WTC11 (cell line): ENCODE results near the gene ZFHX3.

Experiments
- ATF3 ChIP-seq: sonication (generic); formaldehyde crosslinking; conservative IDR thresholded peaks from 2 replicates; pipeline ENCODE4 v1.8.1; 2022; ENCODE audit warnings: mild to moderate bottlenecking, missing genetic modification reagents
- CBFB ChIP-seq: sonication (generic); formaldehyde crosslinking; IDR thresholded peaks from 2 replicates; pipeline ENCODE4 v1.8.1; 2022; ENCODE audit warnings: mild to moderate bottlenecking, low read depth, missing genetic modification reagents
- CTCF ChIP-seq: fragments of 200-600 bp; IDR thresholded peaks from 2 replicates; pipeline ENCODE4 v1.8.0; 2022; ENCODE audit warnings: antibody characterized with exemption
- ESRRA ChIP-seq: sonication (generic); formaldehyde crosslinking; IDR thresholded peaks from 2 replicates; pipeline ENCODE4 v1.8.1; 2022; ENCODE audit warnings: mild to moderate bottlenecking, missing genetic modification reagents, borderline replicate concordance
- ETV6 ChIP-seq: sonication (generic); formaldehyde crosslinking; IDR thresholded peaks from 2 replicates; pipeline ENCODE4 v1.8.1; 2022; ENCODE audit warnings: mild to moderate bottlenecking, missing genetic modification reagents
- JUN ChIP-seq: sonication (generic); formaldehyde crosslinking; IDR thresholded peaks from 2 replicates; pipeline ENCODE4 v1.8.0; 2023; ENCODE audit warnings: mild to moderate bottlenecking, missing genetic modification reagents
- MAX ChIP-seq: sonication (generic); formaldehyde crosslinking; IDR thresholded peaks from 2 replicates; pipeline ENCODE4 v1.8.0; 2022; ENCODE audit warnings: mild to moderate bottlenecking, missing genetic modification reagents
- NR2C2 ChIP-seq: sonication (generic); formaldehyde crosslinking; IDR thresholded peaks from 2 replicates; pipeline ENCODE4 v1.8.0; 2022; ENCODE audit warnings: mild to moderate bottlenecking, missing genetic modification reagents
- NR3C1 ChIP-seq: sonication (generic); formaldehyde crosslinking; conservative IDR thresholded peaks from 2 replicates; pipeline ENCODE4 v1.8.1; 2023; ENCODE audit warnings: low read depth, mild to moderate bottlenecking, missing genetic modification reagents
- SP1 ChIP-seq: sonication (generic); formaldehyde crosslinking; conservative IDR thresholded peaks from 2 replicates; pipeline ENCODE4 v1.8.1; 2022; ENCODE audit warnings: missing genetic modification reagents
- TP53 ChIP-seq: sonication (generic); formaldehyde crosslinking; IDR thresholded peaks from 2 replicates; pipeline ENCODE4 v1.8.1; 2023; ENCODE audit warnings: mild to moderate bottlenecking, missing genetic modification reagents
- ZNF512 ChIP-seq: sonication (generic); formaldehyde crosslinking; IDR thresholded peaks from 2 replicates; pipeline ENCODE4 v1.8.1; 2022; ENCODE audit warnings: missing genetic modification reagents, borderline replicate concordance
- ZNF671 ChIP-seq: fragments of 250-450 bp; sonication (Bioruptor Pico); IDR thresholded peaks from 2 replicates; pipeline ENCODE4 v1.8.0; 2021; ENCODE audit warnings: mild to moderate bottlenecking

- no peak for TF ChIP-seq CTCF
- no peak for TF ChIP-seq MAX (CRISPR knock-in tag)
- TF ChIP-seq CBFB (CRISPR knock-in tag), result no peak
- no peak for TF ChIP-seq ETV6
- TF ChIP-seq TP53, result no peak
- no peak for TF ChIP-seq ESRRA
- TF ChIP-seq NR2C2 (CRISPR knock-in tag), result no peak
- TF ChIP-seq NR3C1 (CRISPR knock-in tag), result no peak
- TF ChIP-seq ZNF512 (CRISPR knock-in tag), result no peak
- no peak for TF ChIP-seq ATF3 (CRISPR knock-in tag)
- no peak for TF ChIP-seq ZNF671 (CRISPR knock-in tag)
- no peak for TF ChIP-seq JUN (CRISPR knock-in tag)
- no peak for TF ChIP-seq SP1 (CRISPR knock-in tag)
Observed at GRCh38 chr16:72991644-72992043, 56.3 kb downstream of the ZFHX3 start.
